GM10248 (cell line): ENCODE results near the gene HMGCS1.
"Not testable (repeated sequence)": the region's sequence is repeated elsewhere in the genome, so short reads cannot be mapped to it uniquely, and the experiment has no call there.

ENCODE experiments used
- CTCF ChIA-PET: fragments of 300-600 bp; sonication (Branson Sonifier 250); formaldehyde crosslinking; extraction: SDS; loops from one replicate; lab custom pipeline; 2021; ENCODE audit warnings: antibody characterized with exemption; lab: Yijun Ruan, JAX
- POLR2A ChIA-PET: fragments of 350-650 bp; sonication (Branson Sonifier 250); formaldehyde crosslinking; extraction: SDS; loops from one replicate; lab custom pipeline; 2020; ENCODE audit warnings: antibody characterized with exemption; lab: Yijun Ruan, JAX
- DNase-seq: peaks from one replicate; pipeline ENCODE4 v3.0.0; 2012; ENCODE audit errors: extremely low spot score
- TF ChIP-seq, protein P1 (sequence below): IDR thresholded peaks from 2 replicates; pipeline ENCODE4 v1.5.1; 2012; ENCODE audit warnings: mild to moderate bottlenecking, low read depth; ENCODE audit errors: extremely low read depth, missing control alignments, control extremely low read depth

HMGCS1 gene

DNA sequence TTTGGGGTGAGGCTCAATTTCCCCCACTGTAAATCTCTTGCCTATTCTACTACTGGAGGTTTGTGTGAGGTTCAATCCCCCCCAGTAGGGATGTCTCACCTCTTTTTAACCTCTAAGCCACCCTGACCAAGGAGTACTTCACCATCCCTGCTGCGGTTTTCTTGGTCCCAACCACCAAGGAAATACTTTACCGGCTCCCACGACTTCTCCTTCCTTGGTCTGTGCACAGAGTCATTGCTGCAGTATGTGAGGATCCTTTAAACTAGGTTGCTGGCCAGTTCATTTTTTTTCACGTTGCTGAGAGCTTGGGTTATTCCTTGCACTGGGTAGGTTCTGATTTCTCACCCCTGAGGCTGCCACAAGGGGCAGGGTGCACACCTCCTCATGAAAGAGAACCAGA is 22.5 kb upstream of the HMGCS1 start:
- ChIA-PET POLR2A (no interaction called here), CTCF (no interaction called here)
- DNase-seq: no peak
- TF ChIP-seq, protein P1, sequence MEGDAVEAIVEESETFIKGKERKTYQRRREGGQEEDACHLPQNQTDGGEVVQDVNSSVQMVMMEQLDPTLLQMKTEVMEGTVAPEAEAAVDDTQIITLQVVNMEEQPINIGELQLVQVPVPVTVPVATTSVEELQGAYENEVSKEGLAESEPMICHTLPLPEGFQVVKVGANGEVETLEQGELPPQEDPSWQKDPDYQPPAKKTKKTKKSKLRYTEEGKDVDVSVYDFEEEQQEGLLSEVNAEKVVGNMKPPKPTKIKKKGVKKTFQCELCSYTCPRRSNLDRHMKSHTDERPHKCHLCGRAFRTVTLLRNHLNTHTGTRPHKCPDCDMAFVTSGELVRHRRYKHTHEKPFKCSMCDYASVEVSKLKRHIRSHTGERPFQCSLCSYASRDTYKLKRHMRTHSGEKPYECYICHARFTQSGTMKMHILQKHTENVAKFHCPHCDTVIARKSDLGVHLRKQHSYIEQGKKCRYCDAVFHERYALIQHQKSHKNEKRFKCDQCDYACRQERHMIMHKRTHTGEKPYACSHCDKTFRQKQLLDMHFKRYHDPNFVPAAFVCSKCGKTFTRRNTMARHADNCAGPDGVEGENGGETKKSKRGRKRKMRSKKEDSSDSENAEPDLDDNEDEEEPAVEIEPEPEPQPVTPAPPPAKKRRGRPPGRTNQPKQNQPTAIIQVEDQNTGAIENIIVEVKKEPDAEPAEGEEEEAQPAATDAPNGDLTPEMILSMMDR: no peak

DNA sequence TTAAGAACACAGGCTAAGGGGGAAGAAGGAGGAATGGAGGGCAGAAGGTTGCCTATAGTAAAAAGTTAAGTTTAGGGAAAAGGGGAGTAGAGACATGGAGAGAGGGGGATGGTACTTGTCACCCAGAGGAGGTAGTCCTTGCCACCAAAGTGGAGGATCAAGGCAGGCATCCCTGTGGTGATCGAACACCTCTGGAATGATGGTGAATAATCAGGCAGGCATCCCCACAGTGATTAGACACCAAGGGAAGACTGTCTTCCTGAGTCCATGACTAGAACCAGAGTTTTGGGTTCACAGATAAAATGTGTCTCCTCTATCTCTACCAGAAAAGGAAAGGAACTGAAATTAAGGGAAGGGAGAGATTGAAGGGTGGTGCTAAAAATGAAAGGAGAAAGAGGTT is 19.2 kb upstream of the HMGCS1 start:
- DNase-seq: no peak
- TF ChIP-seq, protein P1: no peak
- ChIA-PET POLR2A (no interaction called here), CTCF (no interaction called here)

DNA sequence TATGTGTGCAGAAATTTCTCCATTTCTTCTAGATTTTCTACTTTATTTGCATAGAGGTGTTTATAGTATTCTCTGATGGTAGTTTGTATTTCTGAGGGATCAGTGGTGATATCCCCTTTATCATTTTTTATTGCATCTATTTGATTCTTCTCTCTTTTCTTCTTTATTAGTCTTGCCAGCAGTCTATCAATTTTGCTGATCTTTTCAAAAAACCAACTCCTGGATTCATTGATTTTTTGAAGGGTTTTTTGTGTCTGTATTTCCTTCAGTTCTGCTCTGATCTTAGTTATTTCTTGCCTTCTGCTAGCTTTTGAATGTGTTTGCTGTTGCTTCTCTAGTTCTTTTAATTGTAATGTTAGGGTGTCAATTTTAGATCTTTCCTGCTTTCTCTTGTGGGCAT is 12.4 kb upstream of the HMGCS1 start:
- POLR2A ChIA-PET, CTCF ChIA-PET: not testable (repeated sequence)

DNA sequence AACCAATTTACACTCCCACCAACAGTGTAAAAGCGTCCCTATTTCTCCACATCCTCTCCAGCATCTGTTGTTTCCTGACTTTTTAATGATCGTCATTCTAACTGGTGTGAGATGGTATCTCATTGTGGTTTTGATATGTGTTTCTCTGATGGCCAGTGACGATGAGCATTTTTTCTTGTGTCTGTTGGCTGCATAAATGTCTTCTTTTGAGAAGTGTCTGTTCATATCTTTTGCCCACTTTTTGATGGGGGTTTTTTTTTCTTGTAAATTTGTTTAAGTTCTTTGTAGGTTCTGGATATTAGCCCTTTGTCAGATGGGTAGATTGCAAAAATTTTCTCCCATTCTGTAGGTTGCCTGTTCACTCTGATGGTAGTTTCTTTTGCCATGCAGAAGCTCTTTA is 10.3 kb upstream of the HMGCS1 start:
- DNase-seq, POLR2A ChIA-PET, CTCF ChIA-PET: not testable (repeated sequence)

More for the DNA sequence above, 12.4 kb upstream of the HMGCS1 start:
- DNase-seq: not testable (repeated sequence)

DNA sequence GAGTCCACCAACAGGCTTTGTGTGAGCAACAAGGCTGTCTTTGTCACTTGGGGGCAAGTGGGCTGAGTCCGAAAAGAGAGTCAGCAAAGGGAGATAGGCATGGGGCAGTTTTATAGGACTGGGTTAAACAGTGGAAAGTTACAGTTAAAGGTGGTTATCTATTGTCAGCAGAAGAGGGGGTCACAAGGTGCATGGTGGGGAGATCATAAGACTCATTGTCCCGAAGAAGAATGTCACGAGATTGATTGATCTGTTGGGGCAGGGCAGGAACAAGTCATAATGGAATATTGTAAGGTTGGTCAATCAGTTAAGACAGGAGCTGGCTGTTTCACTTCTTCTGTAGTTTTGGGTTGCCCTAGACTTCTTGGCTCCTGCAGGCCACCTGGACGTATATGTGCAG is 7.6 kb upstream of the HMGCS1 start:
- POLR2A ChIA-PET: no interaction called here
- TF ChIP-seq, protein P1: no peak
- DNase-seq: no peak
- CTCF ChIA-PET: no interaction called here

DNA sequence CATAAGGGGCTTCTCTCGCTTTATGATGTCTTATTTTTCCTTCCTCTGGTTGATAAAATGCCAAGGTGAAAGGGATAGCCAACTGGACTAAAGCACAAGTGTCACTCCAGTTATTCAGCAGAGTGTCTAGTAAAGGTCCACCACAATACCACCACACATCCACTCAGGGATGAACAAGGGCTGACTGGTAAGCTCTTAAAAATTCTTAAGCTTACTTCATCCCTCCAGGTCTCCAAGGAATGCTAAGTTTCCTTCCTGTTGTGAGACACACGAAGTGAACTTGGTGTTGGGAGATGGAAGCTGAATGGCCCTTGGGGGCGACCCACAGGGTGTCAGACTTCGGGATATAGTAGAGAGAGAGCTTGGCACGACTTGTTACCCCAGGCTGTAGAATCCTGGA is 3.2 kb upstream of the HMGCS1 start:
- TF ChIP-seq, protein P1: no peak
- no peak for DNase-seq
- ChIA-PET CTCF (interaction anchor here (1.1 to 1.9 kb wide), 3 partner anchors 10 to 73 kb away, joined by 3 to 7 read pairs (median 5); no protein-coding TSS in a partner anchor), POLR2A (no interaction called here)

DNA sequence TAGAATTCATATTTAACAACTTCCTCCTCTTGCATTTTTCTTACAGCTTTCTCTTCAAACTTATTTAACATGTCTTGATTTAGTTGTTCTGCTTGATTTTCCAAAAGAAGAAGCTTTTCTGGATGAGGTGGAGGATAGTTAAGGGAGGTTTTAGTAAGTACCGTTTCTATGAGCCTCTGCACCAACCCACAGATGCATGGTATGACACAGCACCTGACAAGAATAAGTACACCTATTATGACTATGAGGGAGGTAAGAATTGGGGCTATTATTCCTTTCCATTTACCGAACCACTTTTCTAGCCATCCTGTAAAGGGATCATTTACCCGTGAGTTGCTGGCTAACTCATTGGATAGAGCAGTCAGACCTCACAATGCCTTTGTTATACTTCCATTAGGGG is 2.5 kb upstream of the HMGCS1 start:
- CTCF ChIA-PET: interaction anchor here (1.1 kb wide), 1 partner anchor 12 kb away, joined by 3 read pairs; no protein-coding TSS in a partner anchor
- DNase-seq: no peak
- POLR2A ChIA-PET: no interaction called here
- TF ChIP-seq, protein P1: no peak

DNA sequence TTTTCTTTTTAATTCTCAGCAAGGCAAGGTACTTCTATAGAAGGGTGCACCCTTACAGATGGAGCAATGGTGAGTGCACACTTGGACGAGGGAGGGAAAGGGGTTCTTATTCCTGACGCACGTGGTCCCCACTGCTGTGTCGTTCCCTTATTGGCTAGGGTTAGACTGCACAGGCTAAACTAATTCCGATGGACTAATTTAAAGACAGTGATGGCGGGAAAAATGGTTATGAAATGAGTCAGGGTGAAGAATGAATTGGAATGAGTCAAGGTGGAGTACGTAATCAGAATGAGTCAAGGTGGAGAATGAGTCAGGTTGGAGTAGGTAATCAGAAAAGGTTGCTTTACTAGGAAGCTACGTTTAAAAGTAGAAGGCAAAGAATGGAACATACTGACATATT is 2.1 kb upstream of the HMGCS1 start:
- TF ChIP-seq, protein P1: no peak
- CTCF ChIA-PET: no interaction called here
- no peak for DNase-seq
- POLR2A ChIA-PET: no interaction called here
